GM12878 (cell line): ENCODE results near the gene LETM1. TPM values are rescaled to one million over a fixed set of nuclear protein-coding genes. Genes with fewer than 3 reads are reported as not detected.

Experiments used
- ATAC-seq: fragments of 200-7000 bp; cut with Tn5 transposase; 3 replicates; pipeline ENCODE4 v1.9.1; 2020; ENCODE audit warnings: mild to moderate bottlenecking, moderate library complexity
- BruUV-seq: library from RNA; stranded (reverse); fragments of 400-500 nt; replicated peaks from 2 replicates; lab custom pipeline; 2021; lab: Mats Ljungman, UMichigan
- CTCF ChIA-PET: fragments of 300-600 bp; sonication (Branson Sonifier 250); formaldehyde crosslinking; extraction: SDS; loops from one replicate; lab custom pipeline; 2021; ENCODE audit warnings: inconsistent platforms; lab: Yijun Ruan, JAX
- POLR2A ChIA-PET: fragments of 350-600 bp; formaldehyde crosslinking; extraction: SDS; loops from one replicate; lab custom pipeline; 2021; ENCODE audit warnings: inconsistent platforms; lab: Charles Lee
- RAD21 ChIA-PET: fragments of 300-600 bp; sonication (Branson Sonifier 250); formaldehyde crosslinking; loops from one replicate; lab custom pipeline; 2023; ENCODE audit warnings: antibody characterized with exemption; ENCODE audit not compliant: unreplicated experiment; lab: Charles Lee
- SMC1A ChIA-PET: fragments of 300-600 bp; sonication (Branson Sonifier 250); formaldehyde crosslinking; loops from one replicate; lab custom pipeline; 2023; ENCODE audit not compliant: unreplicated experiment, uncharacterized antibody; lab: Charles Lee
- DNase-seq: peaks from one replicate; pipeline ENCODE4 v3.0.0-alpha.2; 2011; ENCODE audit warnings: low read depth, low spot score
- FAIRE-seq: peaks from 3 replicates; lab custom pipeline; 2011; peaks lifted over from hg19 to GRCh38; lab: Jason Lieb, UNC
- H2AFZ ChIP-seq: 2 replicates; pipeline ENCODE4 v1.6.0; 2011; ENCODE audit warnings: low read depth, low read length, control low read depth; ENCODE audit not compliant: control insufficient read depth
- H3K27ac ChIP-seq: 2 replicates; pipeline ENCODE4 v1.5.1; 2011; ENCODE audit warnings: control low read depth; ENCODE audit not compliant: control insufficient read depth, insufficient read depth
- H3K27me3 ChIP-seq, 2 experiments: replicated peaks in 1 of 2; 2 replicates each; pipeline versions ENCODE4 v1.6.0 to v1.6.1; 2011; ENCODE audit warnings: low read length in 1 of 2; ENCODE audit not compliant: control insufficient read depth in 2 of 2, insufficient read depth in 2 of 2
- H3K36me3 ChIP-seq, 2 experiments: 2 replicates each; pipeline ENCODE4 v1.5.1; 2011; ENCODE audit warnings: low read length in 1 of 2; ENCODE audit not compliant: control insufficient read depth in 2 of 2, insufficient read depth in 2 of 2
- H3K4me1 ChIP-seq: 2 replicates; pipeline ENCODE4 v1.6.1; 2011; ENCODE audit warnings: mild to moderate bottlenecking, low read length, moderate library complexity, mixed read lengths; ENCODE audit not compliant: control insufficient read depth, insufficient read depth
- H3K4me2 ChIP-seq: 2 replicates; pipeline ENCODE4 v1.6.0; 2011; ENCODE audit warnings: control low read depth; ENCODE audit not compliant: control insufficient read depth, insufficient read depth
- H3K4me3 ChIP-seq: fragments of 200-600 bp; sonication (generic); 2 replicates; pipeline ENCODE4 v1.5.1; 2016
- H3K79me2 ChIP-seq: 2 replicates; pipeline ENCODE4 v1.6.0; 2011; ENCODE audit warnings: low read length; ENCODE audit not compliant: control insufficient read depth, insufficient read depth
- H3K9ac ChIP-seq: 2 replicates; pipeline ENCODE4 v1.8.0; 2011; ENCODE audit warnings: low read length, control low read depth, mixed read lengths; ENCODE audit not compliant: control insufficient read depth, insufficient read depth
- H3K9me3 ChIP-seq: replicated peaks from 3 replicates; pipeline ENCODE4 v1.5.1; 2011; ENCODE audit warnings: mild to moderate bottlenecking, low read length; ENCODE audit not compliant: control insufficient read depth, insufficient read depth
- H4K20me1 ChIP-seq: 2 replicates; pipeline ENCODE4 v1.6.0; 2011; ENCODE audit not compliant: control insufficient read depth, insufficient read depth
- MLLT1 ChIP-seq: fragments of 450-650 bp; IDR thresholded peaks from 2 replicates; pipeline ENCODE4 v1.6.1; 2016; ENCODE audit warnings: mild to moderate bottlenecking
- SMARCA5 ChIP-seq: fragments of 450-650 bp; IDR thresholded peaks from 2 replicates; pipeline ENCODE4 v1.6.1; 2017; ENCODE audit warnings: mild to moderate bottlenecking
- TARDBP ChIP-seq: IDR thresholded peaks from 2 replicates; pipeline ENCODE4 v1.6.1; 2016; ENCODE audit warnings: borderline replicate concordance
- WGBS: methylation state at CpG from one replicate; pipeline ENCODE4 v1.1.6; 2016; ENCODE audit warnings: low lambda C conversion rate; ENCODE audit not compliant: insufficient replicate concordance, insufficient coverage; ENCODE audit errors: missing lambda C conversion rate; 5-methylcytosine and 5-hydroxymethylcytosine counted together
- in situ Hi-C: fragments of 300-500 bp; cut with MboI; formaldehyde crosslinking; loops from 9 replicates; pipeline ENCODE4 v1.14.3; 2018; ENCODE audit warnings: mixed read lengths
- intact Hi-C: fragments of 100-400 bp; cut with micrococcal nuclease; formaldehyde crosslinking; loops from one replicate; pipeline ENCODE4 v1.14.2; 2022; ENCODE audit not compliant: unreplicated experiment
- polyA plus RNA-seq, 11 experiments: library from polyadenylated mRNA; depleted of rRNA in 4 of 11; unstranded in 6 of 11; stranded (reverse) in 5 of 11; fragments of >200 nt; fragmentation: Nextera tagmentation in 4 of 11; fragmentation: Illumina TruSeq in 1 of 11; extraction: Ambion mirVana in 4 of 11; extraction: Trizol in 1 of 11; gene quantifications; 1 replicate in 1 of 11; 2 replicates in 10 of 11; pipeline versions ENCODE4 v1.2.1 to v1.2.3, GENCODE V29; 2011 to 2016; ENCODE audit warnings: inconsistent platforms in 2 of 11, missing spikeins in 2 of 11, low read depth in 1 of 11
- total RNA-seq, 4 experiments: library from RNA; depleted of rRNA in 3 of 4; stranded (reverse); fragments of >200 nt in 3 of 4; fragmentation: Illumina TruSeq in 1 of 4; extraction: Trizol in 1 of 4; gene quantifications; 2 replicates each; pipeline versions ENCODE4 v1.2.1 to v1.2.3, GENCODE V29; 2013 to 2021
- TF ChIP-seq, protein P1 (sequence below): fragments of 450-650 bp; IDR thresholded peaks from 2 replicates; pipeline ENCODE4 v1.6.1; 2017; ENCODE audit warnings: antibody characterized with exemption, mild to moderate bottlenecking, moderate library complexity

LETM1 gene
- total and polyA plus RNA-seq, 10 of the 15 experiments (the other 5 are each of a cell fraction or from before 2014, with no cell fraction given), result 2.6 to 65.2 (median 30.2) TPM

DNA sequence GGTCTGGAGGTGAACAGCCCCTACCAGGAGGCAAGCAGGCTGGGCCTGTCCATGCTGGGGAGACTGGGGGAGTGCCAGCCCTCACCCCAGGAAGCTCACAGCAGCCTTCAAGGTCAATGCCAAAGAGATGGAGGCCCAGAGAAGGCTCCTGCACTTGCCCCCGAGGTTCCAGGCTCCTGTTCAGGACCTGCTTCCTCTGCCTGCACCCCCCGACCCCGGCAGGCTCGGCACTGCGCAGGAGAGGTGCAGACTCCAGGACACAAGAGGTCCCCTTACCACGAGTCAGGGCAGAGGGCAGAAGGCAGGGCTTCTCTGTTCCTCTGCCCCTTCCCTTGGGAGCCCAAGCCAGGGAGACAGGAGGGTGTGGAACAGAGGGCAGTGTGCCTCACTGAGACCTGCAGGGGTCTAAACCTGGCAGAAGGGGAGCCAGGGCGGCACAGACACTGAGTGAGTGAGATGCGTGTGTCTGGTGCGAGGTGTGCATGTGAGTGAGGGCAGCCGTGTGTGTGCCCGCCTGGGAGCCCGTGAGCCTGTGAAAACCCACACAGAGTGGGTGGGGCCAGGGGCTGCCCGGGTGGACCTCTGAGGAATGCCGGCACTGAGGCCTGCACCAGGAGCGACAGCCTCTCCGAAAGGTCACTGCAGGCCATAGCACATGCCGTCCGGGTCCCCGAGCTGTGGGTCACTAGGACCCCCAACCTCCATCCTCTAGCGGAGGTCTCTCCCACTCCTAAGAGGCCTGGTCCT, 93.5 kb downstream of the LETM1 start:
- H3K27ac ChIP-seq, result no peak overlapping the region
- CTCF ChIA-PET, result no interaction called here

More for the DNA sequence above, 93.5 kb downstream of the LETM1 start:
- Histone ChIP-seq H3K9me3 (no peaks in the 10 kb centered on the region), H4K20me1 (no peaks in the 10 kb centered on the region), H3K9ac (no peak overlapping the region), H3K79me2 (no peaks in the 10 kb centered on the region)
- ATAC-seq, result no peak
- no TSS peak for BruUV-seq
- RAD21 ChIA-PET, result no interaction called here
- SMC1A ChIA-PET, result no interaction called here
- TF ChIP-seq SMARCA5 (no peak), MLLT1 (no peak), TARDBP (no peak)
- TF ChIP-seq, protein P1, sequence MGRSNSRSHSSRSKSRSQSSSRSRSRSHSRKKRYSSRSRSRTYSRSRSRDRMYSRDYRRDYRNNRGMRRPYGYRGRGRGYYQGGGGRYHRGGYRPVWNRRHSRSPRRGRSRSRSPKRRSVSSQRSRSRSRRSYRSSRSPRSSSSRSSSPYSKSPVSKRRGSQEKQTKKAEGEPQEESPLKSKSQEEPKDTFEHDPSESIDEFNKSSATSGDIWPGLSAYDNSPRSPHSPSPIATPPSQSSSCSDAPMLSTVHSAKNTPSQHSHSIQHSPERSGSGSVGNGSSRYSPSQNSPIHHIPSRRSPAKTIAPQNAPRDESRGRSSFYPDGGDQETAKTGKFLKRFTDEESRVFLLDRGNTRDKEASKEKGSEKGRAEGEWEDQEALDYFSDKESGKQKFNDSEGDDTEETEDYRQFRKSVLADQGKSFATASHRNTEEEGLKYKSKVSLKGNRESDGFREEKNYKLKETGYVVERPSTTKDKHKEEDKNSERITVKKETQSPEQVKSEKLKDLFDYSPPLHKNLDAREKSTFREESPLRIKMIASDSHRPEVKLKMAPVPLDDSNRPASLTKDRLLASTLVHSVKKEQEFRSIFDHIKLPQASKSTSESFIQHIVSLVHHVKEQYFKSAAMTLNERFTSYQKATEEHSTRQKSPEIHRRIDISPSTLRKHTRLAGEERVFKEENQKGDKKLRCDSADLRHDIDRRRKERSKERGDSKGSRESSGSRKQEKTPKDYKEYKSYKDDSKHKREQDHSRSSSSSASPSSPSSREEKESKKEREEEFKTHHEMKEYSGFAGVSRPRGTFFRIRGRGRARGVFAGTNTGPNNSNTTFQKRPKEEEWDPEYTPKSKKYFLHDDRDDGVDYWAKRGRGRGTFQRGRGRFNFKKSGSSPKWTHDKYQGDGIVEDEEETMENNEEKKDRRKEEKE, result no peak
- TF ChIP-seq, all 136 proteins: peak for 0
- intact Hi-C loops, result no loop called here
- Histone ChIP-seq H3K4me3 (no peak overlapping the region), H3K4me1 (no peaks in the 10 kb centered on the region), H3K4me2 (no peak overlapping the region), H3K36me3 (no peaks in the 10 kb centered on the region), H3K27me3 (no peaks in the 10 kb centered on the region; a peak in 1 of 4 replicates), H2AFZ (no peak overlapping the region)
- no peak for DNase-seq
- WGBS, result 17% methylated on average over 14 of the region's 20 CpGs
- FAIRE-seq, result no peak
- POLR2A ChIA-PET, result no interaction called here
- in situ Hi-C loops, result no loop called here

Other genes with a start within 250 kb of the LETM1 start
Only the 7 nearest of the 8 such genes appear.
- gene FAM53A, start 171.8 kb downstream of the LETM1 start, total RNA-seq (2014; rRNA removed), result 0.40 and 1.4 TPM in 2 replicates
- 0.32 and 0.40 TPM in 2 replicates for gene FAM53A, start 171.8 kb downstream of the LETM1 start, total RNA-seq (2014; rRNA removed; fragmentation: Illumina TruSeq; extraction: Trizol)
- gene FAM53A, start 171.8 kb downstream of the LETM1 start, total RNA-seq (2021), result 0.77 and 0.87 TPM in 2 replicates
- 0.30 and 0.37 TPM in 2 replicates for gene FAM53A, start 171.8 kb downstream of the LETM1 start, polyA plus RNA-seq (2011; rRNA removed)
- gene FAM53A, start 171.8 kb downstream of the LETM1 start, polyA plus RNA-seq (2014; fragmentation: Illumina TruSeq; extraction: Trizol), result 0.09 TPM in 1 of 2 replicates, not detected in the other
- under 1 TPM in 1 of 2 experiments, not detected in 1; 0.02 TPM for gene FAM53A, start 171.8 kb downstream of the LETM1 start, polyA plus RNA-seq (2014; fragmentation: Nextera tagmentation; extraction: Ambion mirVana)
- 0.44 and 1.3 TPM in 2 replicates for gene FAM53A, start 171.8 kb downstream of the LETM1 start, polyA plus RNA-seq (2014; rRNA removed)
- under 1 TPM in 1 of 2 experiments, not detected in 1; 0.32 TPM for gene FAM53A, start 171.8 kb downstream of the LETM1 start, polyA plus RNA-seq (2016; fragmentation: Nextera tagmentation; extraction: Ambion mirVana)
- 185 and 205 TPM in 2 replicates for gene SLBP, start 143.8 kb downstream of the LETM1 start, total RNA-seq (2014; rRNA removed)
- gene SLBP, start 143.8 kb downstream of the LETM1 start, total RNA-seq (2014; rRNA removed; fragmentation: Illumina TruSeq; extraction: Trizol), result 138 and 147 TPM in 2 replicates
- gene SLBP, start 143.8 kb downstream of the LETM1 start, total RNA-seq (2021), result 111 and 114 TPM in 2 replicates
- gene SLBP, start 143.8 kb downstream of the LETM1 start, polyA plus RNA-seq (2011; rRNA removed), result 168 and 247 TPM in 2 replicates
- gene SLBP, start 143.8 kb downstream of the LETM1 start, polyA plus RNA-seq (2014; fragmentation: Illumina TruSeq; extraction: Trizol), result 206 and 227 TPM in 2 replicates
- 100 to 1,000 TPM in 1 of 2 experiments, 10 to 100 TPM in 1; 94.4 to 101 TPM for gene SLBP, start 143.8 kb downstream of the LETM1 start, polyA plus RNA-seq (2014; fragmentation: Nextera tagmentation; extraction: Ambion mirVana)
- 142 and 148 TPM in 2 replicates for gene SLBP, start 143.8 kb downstream of the LETM1 start, polyA plus RNA-seq (2014; rRNA removed)
- gene SLBP, start 143.8 kb downstream of the LETM1 start, polyA plus RNA-seq (2016; fragmentation: Nextera tagmentation; extraction: Ambion mirVana), result 100 to 1,000 TPM; 277 to 278 TPM
- 18.4 and 20.9 TPM in 2 replicates for gene TMEM129, start 134.8 kb downstream of the LETM1 start, total RNA-seq (2014; rRNA removed)
- 7.7 and 9.0 TPM in 2 replicates for gene TMEM129, start 134.8 kb downstream of the LETM1 start, total RNA-seq (2014; rRNA removed; fragmentation: Illumina TruSeq; extraction: Trizol)
- 19.3 and 20.4 TPM in 2 replicates for gene TMEM129, start 134.8 kb downstream of the LETM1 start, total RNA-seq (2021)
- gene TMEM129, start 134.8 kb downstream of the LETM1 start, polyA plus RNA-seq (2011; rRNA removed), result 4.0 and 8.6 TPM in 2 replicates
- 2.1 and 7.2 TPM in 2 replicates for gene TMEM129, start 134.8 kb downstream of the LETM1 start, polyA plus RNA-seq (2014; fragmentation: Illumina TruSeq; extraction: Trizol)
- under 1 TPM; 0.19 to 0.46 TPM for gene TMEM129, start 134.8 kb downstream of the LETM1 start, polyA plus RNA-seq (2014; fragmentation: Nextera tagmentation; extraction: Ambion mirVana)
- gene TMEM129, start 134.8 kb downstream of the LETM1 start, polyA plus RNA-seq (2014; rRNA removed), result 24.9 and 25.1 TPM in 2 replicates
- gene TMEM129, start 134.8 kb downstream of the LETM1 start, polyA plus RNA-seq (2016; fragmentation: Nextera tagmentation; extraction: Ambion mirVana), result 10 to 100 TPM; 17.3 to 23.2 TPM
- 48.1 and 66.7 TPM in 2 replicates for gene TACC3, start 134.6 kb downstream of the LETM1 start, total RNA-seq (2014; rRNA removed)
- gene TACC3, start 134.6 kb downstream of the LETM1 start, total RNA-seq (2014; rRNA removed; fragmentation: Illumina TruSeq; extraction: Trizol), result 44.5 and 48.6 TPM in 2 replicates
- 120 and 121 TPM in 2 replicates for gene TACC3, start 134.6 kb downstream of the LETM1 start, total RNA-seq (2021)
- gene TACC3, start 134.6 kb downstream of the LETM1 start, polyA plus RNA-seq (2011; rRNA removed), result 29.0 and 39.7 TPM in 2 replicates
- gene TACC3, start 134.6 kb downstream of the LETM1 start, polyA plus RNA-seq (2014; fragmentation: Illumina TruSeq; extraction: Trizol), result 77.1 and 99.7 TPM in 2 replicates
- gene TACC3, start 134.6 kb downstream of the LETM1 start, polyA plus RNA-seq (2014; fragmentation: Nextera tagmentation; extraction: Ambion mirVana), result 1 to 10 TPM; 2.8 to 8.1 TPM
- gene TACC3, start 134.6 kb downstream of the LETM1 start, polyA plus RNA-seq (2014; rRNA removed), result 79.9 and 99.2 TPM in 2 replicates
- gene TACC3, start 134.6 kb downstream of the LETM1 start, polyA plus RNA-seq (2016; fragmentation: Nextera tagmentation; extraction: Ambion mirVana), result 100 to 1,000 TPM; 103 to 115 TPM
- gene FGFR3, start 62.9 kb downstream of the LETM1 start, total RNA-seq (2014; rRNA removed), result 0.05 TPM in 1 of 2 replicates, not detected in the other
- not detected in 2 replicates for gene FGFR3, start 62.9 kb downstream of the LETM1 start, total RNA-seq (2014; rRNA removed; fragmentation: Illumina TruSeq; extraction: Trizol)
- gene FGFR3, start 62.9 kb downstream of the LETM1 start, total RNA-seq (2021), result 0.33 and 0.37 TPM in 2 replicates
- 0.01 and 0.05 TPM in 2 replicates for gene FGFR3, start 62.9 kb downstream of the LETM1 start, polyA plus RNA-seq (2011; rRNA removed)
- gene FGFR3, start 62.9 kb downstream of the LETM1 start, polyA plus RNA-seq (2014; fragmentation: Illumina TruSeq; extraction: Trizol), result not detected in 2 replicates
- gene FGFR3, start 62.9 kb downstream of the LETM1 start, polyA plus RNA-seq (2014; fragmentation: Nextera tagmentation; extraction: Ambion mirVana), result not detected
- gene FGFR3, start 62.9 kb downstream of the LETM1 start, polyA plus RNA-seq (2014; rRNA removed), result 0.26 TPM in 1 of 2 replicates, not detected in the other
- under 1 TPM in 1 of 2 experiments, not detected in 1; 0.11 TPM for gene FGFR3, start 62.9 kb downstream of the LETM1 start, polyA plus RNA-seq (2016; fragmentation: Nextera tagmentation; extraction: Ambion mirVana)
- 72.5 and 73.1 TPM in 2 replicates for gene NSD2, start 15.2 kb upstream of the LETM1 start, total RNA-seq (2014; rRNA removed)
- 71.4 and 74.7 TPM in 2 replicates for gene NSD2, start 15.2 kb upstream of the LETM1 start, total RNA-seq (2014; rRNA removed; fragmentation: Illumina TruSeq; extraction: Trizol)
- 137 and 139 TPM in 2 replicates for gene NSD2, start 15.2 kb upstream of the LETM1 start, total RNA-seq (2021)
- 44.9 and 50.2 TPM in 2 replicates for gene NSD2, start 15.2 kb upstream of the LETM1 start, polyA plus RNA-seq (2011; rRNA removed)
- 83.4 and 85.0 TPM in 2 replicates for gene NSD2, start 15.2 kb upstream of the LETM1 start, polyA plus RNA-seq (2014; fragmentation: Illumina TruSeq; extraction: Trizol)
- 1 to 10 TPM; 8.6 to 9.3 TPM for gene NSD2, start 15.2 kb upstream of the LETM1 start, polyA plus RNA-seq (2014; fragmentation: Nextera tagmentation; extraction: Ambion mirVana)
- gene NSD2, start 15.2 kb upstream of the LETM1 start, polyA plus RNA-seq (2014; rRNA removed), result 72.6 and 74.8 TPM in 2 replicates
- 10 to 100 TPM; 42.2 to 62.0 TPM for gene NSD2, start 15.2 kb upstream of the LETM1 start, polyA plus RNA-seq (2016; fragmentation: Nextera tagmentation; extraction: Ambion mirVana)
- 17.7 and 21.6 TPM in 2 replicates for gene NELFA, start 152.8 kb upstream of the LETM1 start, total RNA-seq (2014; rRNA removed)
- gene NELFA, start 152.8 kb upstream of the LETM1 start, total RNA-seq (2014; rRNA removed; fragmentation: Illumina TruSeq; extraction: Trizol), result 7.2 and 8.1 TPM in 2 replicates
- gene NELFA, start 152.8 kb upstream of the LETM1 start, total RNA-seq (2021), result 33.8 and 35.2 TPM in 2 replicates
- gene NELFA, start 152.8 kb upstream of the LETM1 start, polyA plus RNA-seq (2011; rRNA removed), result 7.8 and 14.4 TPM in 2 replicates
- gene NELFA, start 152.8 kb upstream of the LETM1 start, polyA plus RNA-seq (2014; fragmentation: Illumina TruSeq; extraction: Trizol), result 2.6 and 6.5 TPM in 2 replicates
- gene NELFA, start 152.8 kb upstream of the LETM1 start, polyA plus RNA-seq (2014; fragmentation: Nextera tagmentation; extraction: Ambion mirVana), result 1 to 10 TPM in 1 of 2 experiments, under 1 TPM in 1; 0.39 to 2.2 TPM
- 18.9 and 24.9 TPM in 2 replicates for gene NELFA, start 152.8 kb upstream of the LETM1 start, polyA plus RNA-seq (2014; rRNA removed)
- gene NELFA, start 152.8 kb upstream of the LETM1 start, polyA plus RNA-seq (2016; fragmentation: Nextera tagmentation; extraction: Ambion mirVana), result 10 to 100 TPM; 37.3 to 38.6 TPM